Measurements from ENCODE around the gene CCDC57. TPM values are rescaled to one million over a fixed set of nuclear protein-coding genes. Genes with fewer than 3 reads are reported as not detected.
A peak's percentile ranks its signal among the peaks of the same experiment; 100 is the strongest.

CCDC57 gene
- total and polyA plus RNA-seq, 2 of the 8 experiments (the other 6 are each of a cell fraction or from before 2014, with no cell fraction given) = 8.4 to 12.9 TPM

GRCh38 chr17:82055965-82056728, 156.5 kb downstream of the CCDC57 start:
- no peak overlapping the region for H3K4me3 ChIP-seq (ENCODE audit: extremely low read depth in 1 of 4, insufficient read depth in 2 of 4, low read depth in 3 of 4, low read length in 4 of 4)
- H3K4ac ChIP-seq (replicated peaks; ENCODE audit: insufficient read length, low read depth, low read length) = no peak overlapping the region
- H3K14ac ChIP-seq (ENCODE audit: insufficient read length) = no peak overlapping the region
- no peak overlapping the region for H3K56ac ChIP-seq (replicated peaks; ENCODE audit: insufficient read length, low read depth, low read length)
- peaks cover 6% of the 10 kb centered on the region; the same call in 1 of the 2 replicates for H3K79me1 ChIP-seq (ENCODE audit: low read depth, low read length)
- H2BK15ac ChIP-seq (ENCODE audit: low read length) = no peak overlapping the region
- peaks cover 0 to 12% of the 10 kb centered on the region in 2 experiments; a peak in 1 of 4 replicates for H3K79me2 ChIP-seq (ENCODE audit: control insufficient read depth in 1 of 2, insufficient read depth in 2 of 2, low read length in 2 of 2)
- DNase-seq (ENCODE audit: low read depth in 1 of 2, low spot score in 2 of 2) (no peak), FAIRE-seq (no peak)
- CTCF ChIA-PET (ENCODE audit: partially characterized antibody) = interaction anchor here (1.1 to 5.4 kb wide), 4 partner anchors 9 to 98 kb away, joined by 3 to 40 read pairs (median 6); partner anchors contain the start of genes DUS1L and RAC3
- peaks cover 4 to 21% of the 10 kb centered on the region in 2 experiments for H4K20me1 ChIP-seq (replicated peaks in 1 of 2; ENCODE audit: control insufficient read depth in 1 of 2, insufficient read depth in 2 of 2, low read length in 2 of 2)
- no peak overlapping the region for H2BK120ac ChIP-seq (replicated peaks; ENCODE audit: low read depth, low read length)
- H2AFZ ChIP-seq (ENCODE audit: low read length) = no peak overlapping the region
- no peak overlapping the region for H3K27ac ChIP-seq (ENCODE audit: low read depth, low read length)
- 95% methylated on average over 28 of the region's 28 CpGs; no CpG with 5 or more reads in 1 of the 2 experiments for WGBS, 2 experiments (ENCODE audit: extremely low coverage in 1 of 2, insufficient coverage in 1 of 2, insufficient read length in 1 of 2, insufficient replicate concordance in 2 of 2, low coverage in 1 of 2, low lambda C conversion rate in 2 of 2, missing lambda C conversion rate in 1 of 2)
- peaks cover 14 to 36% (median 28%) of the 10 kb centered on the region in 4 experiments for H3K36me3 ChIP-seq (ENCODE audit: control insufficient read depth in 2 of 4, insufficient read depth in 4 of 4, low read length in 3 of 4)
- H2BK20ac ChIP-seq (ENCODE audit: low read length) = no peak overlapping the region
- peaks cover 0 to 7% (median 3%) of the 10 kb centered on the region in 4 experiments; a peak in 4 of 7 replicates for H3K4me1 ChIP-seq (replicated peaks in 1 of 4; ENCODE audit: control insufficient read depth in 3 of 4, insufficient read depth in 4 of 4, low read length in 3 of 4)
- H2AK5ac ChIP-seq (ENCODE audit: low read depth, low read length) = no peak overlapping the region
- H2BK5ac ChIP-seq (ENCODE audit: low read depth, low read length) = no peak overlapping the region
- H3K18ac ChIP-seq (ENCODE audit: extremely low read depth, low read length) = no peak overlapping the region
- no peak overlapping the region for H3K23ac ChIP-seq (ENCODE audit: insufficient read length)
- no peak overlapping the region for H2BK12ac ChIP-seq (ENCODE audit: low read depth, low read length)
- no peak overlapping the region for H4K8ac ChIP-seq (ENCODE audit: extremely low read depth, insufficient read depth, low read length)
- POLR2A ChIA-PET (ENCODE audit: partially characterized antibody) = interaction anchor here (0.6 to 13.2 kb wide), 20 partner anchors 8 to 144 kb away, joined by 3 to 161 read pairs (median 3); partner anchors contain the start of genes DUS1L and RAC3
- H4K91ac ChIP-seq (replicated peaks; ENCODE audit: insufficient read length, low read length) = no peak overlapping the region
- H3K4me2 ChIP-seq (ENCODE audit: insufficient read depth in 1 of 2, low read depth in 2 of 2, low read length in 2 of 2) = no peak overlapping the region
- no peak overlapping the region for H4K5ac ChIP-seq (ENCODE audit: insufficient read length, low read depth, low read length)
- H3K9me3 ChIP-seq (ENCODE audit: insufficient read depth in 2 of 2, low read depth in 1 of 2, low read length in 1 of 2) = no peaks in the 10 kb centered on the region
- peak overlapping the region in 1 of 4 experiments; percentile 37; a peak in 2 of 7 replicates for H3K9ac ChIP-seq (replicated peaks in 1 of 4; ENCODE audit: extremely low read depth in 1 of 4, low read depth in 3 of 4, low read length in 3 of 4)
- H3K23me2 ChIP-seq (ENCODE audit: low read depth, low read length) = peaks cover 6% of the 10 kb centered on the region; the same call in 1 of the 2 replicates
- H3K27me3 ChIP-seq (replicated peaks in 1 of 4; ENCODE audit: control insufficient read depth in 3 of 4, extremely low read depth in 1 of 4, insufficient read depth in 3 of 4, low read length in 3 of 4) = no peaks in the 10 kb centered on the region
- TF ChIP-seq TCF12 (IDR thresholded peaks at IDR 0.05; ENCODE audit: low read depth, low read length) = no peak
- no peak for TF ChIP-seq SP1 (IDR thresholded peaks at IDR 0.05; ENCODE audit: low read depth, low read length)
- TF ChIP-seq POLR2AphosphoS5 (IDR thresholded peaks at IDR 0.05; ENCODE audit: low read depth, low read length) = no peak; the same call in 1 of the 2 replicates
- no peak for TF ChIP-seq CEBPB (IDR thresholded peaks at IDR 0.05; ENCODE audit: low read depth, low read length)
- TF ChIP-seq KDM1A (IDR thresholded peaks at IDR 0.05; ENCODE audit: borderline replicate concordance, low read length) = no peak
- TF ChIP-seq HDAC6 (IDR thresholded peaks at IDR 0.05; ENCODE audit: low read depth, low read length) = no peak
- TF ChIP-seq GABPA (IDR thresholded peaks at IDR 0.05; ENCODE audit: borderline replicate concordance, insufficient read depth, low read length) = no peak
- TF ChIP-seq ATF3 (IDR thresholded peaks at IDR 0.05; ENCODE audit: insufficient read depth, low read depth, low read length) = no peak
- no peak for TF ChIP-seq NANOG (IDR thresholded peaks at IDR 0.05; ENCODE audit: insufficient read depth, low read depth, low read length, poor library complexity, severe bottlenecking)
- no peak for TF ChIP-seq RBBP5 (IDR thresholded peaks at IDR 0.05; ENCODE audit: borderline replicate concordance, low read depth, low read length)
- TF ChIP-seq TEAD4 (IDR thresholded peaks at IDR 0.05; ENCODE audit: low read depth, low read length) = no peak
- TF ChIP-seq TAF1 (IDR thresholded peaks at IDR 0.05; ENCODE audit: low read depth, low read length) = no peak
